ENCODE measurements around the gene RPIA. TPM values are rescaled to one million over a fixed set of nuclear protein-coding genes. Genes with fewer than 3 reads are reported as not detected.

Gene RPIA
- polyA plus RNA-seq, 1 donor from 2014 or later = 16.0 TPM

Other genes with a start within 250 kb of the RPIA start
- gene FOXI3, start 239.0 kb upstream of the RPIA start, polyA plus RNA-seq (ENCODE audit: insufficient read depth, low read depth, low replicate concordance) = 0.29 TPM
- gene EIF2AK3, start 64.2 kb upstream of the RPIA start, polyA plus RNA-seq (ENCODE audit: insufficient read depth, low read depth, low replicate concordance) = 7.2 TPM